NCI-H774 (cell line): ENCODE measurements around the gene PLA2G2F.

Source experiments
- DNase-seq: peaks from one replicate; lab custom pipeline; 2025; lab: John Stamatoyannopoulos, UW

Gene PLA2G2F

DNA sequence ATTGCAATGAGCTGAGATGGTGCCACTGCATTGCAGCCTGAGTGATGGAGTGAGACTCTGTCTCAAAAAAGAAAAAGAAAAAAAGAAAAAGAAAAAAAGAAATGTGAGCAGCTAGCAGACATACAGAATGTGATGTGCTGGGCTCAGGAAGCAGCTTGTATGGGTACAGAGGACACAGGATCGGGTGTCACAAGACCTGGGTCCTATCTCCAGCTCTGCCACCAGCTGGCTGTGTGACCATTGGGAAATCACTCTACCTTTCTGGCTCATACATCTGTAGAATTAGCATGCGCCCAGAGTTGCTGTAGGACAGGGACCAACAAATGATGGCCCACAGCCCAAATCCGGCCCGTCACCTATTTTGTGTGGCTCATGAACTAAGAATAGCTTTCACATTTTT lies 50.5 kb downstream of the PLA2G2F start:
- DNase-seq = no peak

DNA sequence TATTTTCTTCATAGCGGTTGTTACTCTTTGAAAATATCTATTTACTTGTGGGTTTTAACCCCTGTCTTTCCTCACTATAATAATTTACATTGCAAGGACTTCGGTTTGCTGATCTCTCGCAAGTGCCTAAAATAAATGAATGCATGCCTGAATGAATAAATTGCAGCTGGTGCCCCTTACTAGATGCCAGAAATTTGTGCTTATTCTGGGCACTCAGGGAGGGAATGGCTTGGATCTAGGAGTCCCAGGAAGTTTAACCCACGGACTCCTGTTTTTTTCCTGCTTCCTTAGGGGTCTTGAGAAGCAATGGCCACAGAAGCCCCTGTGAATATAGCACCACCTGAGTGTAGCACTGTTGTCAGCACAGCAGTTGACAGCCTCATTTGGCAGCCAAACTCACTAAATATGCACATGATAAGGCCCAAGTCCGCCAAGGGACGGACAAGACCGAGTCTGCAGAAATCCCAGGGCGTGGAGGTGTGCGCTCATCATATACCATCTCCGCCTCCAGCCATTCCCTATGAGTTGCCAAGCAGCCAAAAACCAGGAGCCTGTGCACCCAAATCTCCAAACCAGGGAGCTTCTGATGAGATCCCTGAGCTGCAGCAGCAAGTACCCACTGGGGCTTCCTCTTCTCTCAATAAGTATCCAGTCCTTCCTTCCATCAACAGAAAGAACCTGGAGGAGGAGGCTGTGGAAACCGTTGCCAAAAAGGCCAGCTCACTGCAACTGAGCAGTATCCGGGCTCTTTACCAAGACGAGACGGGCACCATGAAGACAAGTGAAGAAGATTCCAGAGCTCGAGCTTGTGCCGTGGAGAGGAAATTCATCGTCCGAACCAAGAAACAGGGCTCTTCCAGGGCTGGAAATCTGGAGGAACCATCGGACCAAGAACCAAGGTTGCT lies 51.4 kb downstream of the PLA2G2F start:
- DNase-seq = no peak

DNA sequence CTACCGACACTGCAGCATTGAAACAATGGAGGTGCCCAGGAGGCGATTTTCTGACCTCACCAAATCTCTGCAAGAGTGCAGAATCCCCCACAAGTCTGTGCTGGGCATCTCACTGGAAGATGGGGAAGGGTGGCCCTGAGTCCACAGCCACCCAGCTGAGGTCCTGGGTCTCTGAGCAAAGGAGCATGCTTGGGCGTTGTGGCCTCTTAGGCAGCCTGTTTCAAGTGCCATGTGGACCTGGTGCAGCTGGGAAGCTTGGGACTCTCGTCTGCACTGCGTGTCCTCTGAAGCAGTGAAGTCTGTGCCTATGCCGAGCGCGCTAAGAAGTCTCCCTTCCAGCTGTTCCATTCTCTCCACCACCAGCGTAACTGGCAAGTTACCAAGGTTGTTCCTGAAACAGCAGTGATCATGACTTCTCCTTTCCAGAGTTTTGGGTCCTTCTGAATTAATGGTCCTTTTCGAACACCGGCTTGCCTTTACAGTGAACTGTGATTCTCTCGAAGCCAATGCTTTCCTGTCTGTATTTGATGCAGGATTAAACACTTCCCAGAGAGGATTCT lies 52.2 kb downstream of the PLA2G2F start:
- DNase-seq = no peak

DNA sequence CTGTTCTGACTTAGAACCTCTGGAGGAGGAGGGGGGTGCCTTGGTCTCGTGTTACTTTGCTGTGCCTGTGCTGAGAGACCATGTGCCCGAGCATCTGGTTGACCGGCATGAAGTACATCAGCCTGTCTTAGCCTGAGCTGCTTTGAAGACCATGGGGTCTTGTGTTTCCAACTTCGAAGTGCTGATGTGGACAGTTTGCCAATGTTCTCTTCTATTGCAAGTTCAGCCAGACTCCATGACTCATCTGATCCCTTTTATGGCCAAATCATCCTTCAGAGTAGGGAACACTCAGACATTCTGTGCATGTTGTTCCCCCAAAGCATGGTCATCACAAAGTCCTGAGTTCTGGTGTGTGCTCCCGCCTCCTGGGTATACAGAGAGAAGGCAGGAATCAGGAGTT lies 53.2 kb downstream of the PLA2G2F start:
- DNase-seq = no peak

DNA sequence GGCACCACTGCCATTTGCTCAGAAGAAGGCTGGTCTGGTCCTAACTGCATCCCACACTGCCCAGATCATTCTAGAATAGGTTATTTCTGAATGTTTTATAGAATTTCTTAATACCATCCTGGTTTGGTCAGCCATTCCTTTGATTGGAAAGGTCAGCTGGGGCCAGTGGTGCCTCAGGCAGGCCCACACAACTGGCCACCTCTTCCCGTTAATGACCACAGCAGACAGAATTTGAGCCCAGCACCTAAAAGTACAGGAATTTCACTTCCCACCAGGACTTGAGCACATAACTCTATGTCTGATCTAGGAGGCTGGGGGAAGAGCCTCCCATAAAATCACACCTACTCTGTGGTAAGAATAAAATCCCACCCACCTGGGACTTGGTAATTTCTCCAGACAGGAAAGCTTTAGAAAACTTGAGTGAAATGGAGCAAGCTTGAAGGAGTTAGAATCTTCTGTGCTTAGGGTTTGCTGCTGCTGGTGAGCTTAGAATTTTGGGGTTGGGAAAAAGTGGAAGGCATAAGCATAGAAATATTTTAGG lies 53.8 kb downstream of the PLA2G2F start:
- DNase-seq = no peak

DNA sequence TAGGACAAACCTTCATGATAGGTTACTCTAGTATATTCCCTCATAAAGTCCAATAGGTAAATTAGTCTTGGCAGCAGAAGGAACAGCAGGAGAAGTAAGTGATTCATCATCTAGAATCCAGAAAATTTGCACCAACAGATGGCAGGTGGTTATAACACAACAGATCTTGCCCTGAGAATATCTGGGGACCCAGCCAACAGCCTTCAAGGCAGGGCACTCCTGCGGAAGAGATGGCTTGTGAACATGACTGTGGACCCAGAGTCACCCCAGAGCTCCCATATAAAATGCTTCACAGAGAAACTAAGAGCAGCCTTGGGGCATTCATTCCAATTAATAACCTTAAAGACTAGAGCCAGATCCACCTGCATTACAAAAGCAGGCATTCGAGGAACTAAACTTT lies 55.1 kb downstream of the PLA2G2F start:
- DNase-seq = no peak

DNA sequence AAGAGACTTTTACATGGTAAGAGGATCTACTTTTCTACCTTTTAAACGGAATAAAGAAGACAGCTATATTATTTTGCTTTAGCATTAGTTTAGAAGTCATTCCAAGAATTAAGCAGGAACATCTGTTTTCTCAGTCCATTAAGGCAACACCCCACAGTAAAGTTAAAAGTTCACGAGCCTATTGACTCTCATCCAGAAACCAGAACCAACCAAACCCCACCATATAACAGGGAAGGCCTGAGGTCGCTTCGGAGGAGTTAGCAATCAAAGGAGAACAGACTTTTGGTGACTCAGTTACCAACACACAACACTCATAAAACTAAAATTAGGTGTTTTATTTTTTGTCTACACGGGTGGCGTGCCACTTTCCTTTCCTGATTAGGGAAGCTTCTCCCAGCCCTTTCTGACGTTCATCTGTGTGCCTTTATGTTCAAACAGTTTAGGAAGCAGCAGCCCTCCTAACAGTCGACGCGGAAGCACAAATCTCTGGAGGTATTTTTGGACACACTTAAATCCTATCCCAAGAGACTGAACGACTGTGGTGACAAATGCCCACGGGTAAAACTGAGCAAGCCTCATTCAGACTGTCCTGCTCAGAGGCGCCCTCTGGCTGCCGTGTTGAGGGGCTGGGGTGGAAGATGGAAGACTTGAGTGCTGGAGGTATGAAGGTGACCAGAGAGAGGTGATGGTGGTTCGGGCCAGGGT lies 55.8 kb downstream of the PLA2G2F start:
- DNase-seq = no peak

DNA sequence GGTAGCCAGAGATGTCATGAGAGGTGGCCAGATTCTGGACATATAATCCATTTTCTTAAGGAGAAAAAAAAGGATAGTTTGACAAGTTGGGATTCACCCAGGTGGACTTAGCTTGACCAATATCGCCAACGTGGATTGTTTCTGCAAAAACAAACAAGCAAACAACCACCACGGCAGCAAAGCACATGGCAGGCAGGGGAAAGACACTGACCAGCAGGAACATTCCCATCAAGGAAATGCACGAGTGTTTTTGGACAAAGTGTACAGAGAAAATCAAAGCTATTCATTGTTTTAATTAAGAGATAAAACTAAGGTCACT lies 56.3 kb downstream of the PLA2G2F start:
- DNase-seq = no peak

DNA sequence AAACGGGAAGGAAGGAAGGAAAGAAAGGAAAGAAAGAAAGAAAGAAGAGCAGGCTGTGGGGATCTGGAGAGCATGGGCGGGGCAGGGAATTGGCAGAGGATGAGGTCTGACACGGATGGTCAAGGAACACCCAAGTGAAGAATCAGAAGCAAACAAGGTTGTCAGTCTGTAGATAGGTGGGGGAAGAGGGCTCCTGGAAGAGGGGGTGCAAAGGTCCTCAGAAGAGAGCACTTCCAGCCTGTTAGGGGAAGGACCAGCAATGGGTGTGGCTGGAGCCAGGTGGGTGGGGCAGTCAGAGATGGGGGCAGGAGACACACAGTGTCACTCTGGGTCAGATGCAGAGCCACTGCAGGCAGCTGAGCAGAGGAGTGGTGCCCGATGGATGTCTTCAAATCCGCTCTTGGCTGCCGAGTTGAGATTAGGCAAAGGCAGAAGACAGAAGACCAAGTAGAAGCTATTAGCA lies 58.2 kb downstream of the PLA2G2F start:
- no peak for DNase-seq

DNA sequence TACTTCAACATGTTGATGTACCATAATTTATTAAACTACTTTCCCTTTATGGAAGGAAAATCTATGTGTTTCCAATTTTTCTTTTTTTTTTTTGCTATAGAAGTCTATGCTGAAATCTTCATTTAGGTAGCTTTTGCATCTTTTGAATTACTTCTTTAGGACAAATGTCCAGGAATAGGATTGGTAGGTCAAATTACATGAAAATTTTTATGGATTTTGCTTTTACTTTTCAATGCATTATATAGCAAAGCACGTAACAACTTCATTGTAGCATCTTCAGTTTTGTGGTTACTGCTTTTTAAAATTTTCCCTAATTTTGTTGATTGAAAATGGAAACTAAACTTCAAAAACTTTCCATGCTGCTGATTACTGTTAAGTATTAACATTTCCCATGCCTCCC lies 59.2 kb downstream of the PLA2G2F start:
- no peak for DNase-seq

DNA sequence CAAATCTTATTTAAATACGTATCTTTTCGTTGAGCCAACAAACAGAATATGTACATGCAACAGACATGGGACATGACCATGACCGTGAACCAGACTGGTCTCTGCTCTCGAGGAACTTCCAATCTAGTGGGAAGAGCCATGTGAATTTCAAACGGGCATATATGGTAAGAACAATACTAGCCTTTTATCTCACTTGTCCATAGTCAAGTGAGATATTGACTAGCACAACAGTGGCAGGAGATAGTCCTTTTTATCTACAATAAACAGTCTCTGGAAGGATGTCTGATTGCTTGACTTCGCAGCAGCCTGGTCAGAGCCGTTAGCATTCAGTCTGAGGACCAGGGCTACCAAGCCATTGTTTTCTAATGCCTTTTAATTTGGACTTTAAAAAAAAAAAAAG lies 59.8 kb downstream of the PLA2G2F start:
- no peak for DNase-seq

DNA sequence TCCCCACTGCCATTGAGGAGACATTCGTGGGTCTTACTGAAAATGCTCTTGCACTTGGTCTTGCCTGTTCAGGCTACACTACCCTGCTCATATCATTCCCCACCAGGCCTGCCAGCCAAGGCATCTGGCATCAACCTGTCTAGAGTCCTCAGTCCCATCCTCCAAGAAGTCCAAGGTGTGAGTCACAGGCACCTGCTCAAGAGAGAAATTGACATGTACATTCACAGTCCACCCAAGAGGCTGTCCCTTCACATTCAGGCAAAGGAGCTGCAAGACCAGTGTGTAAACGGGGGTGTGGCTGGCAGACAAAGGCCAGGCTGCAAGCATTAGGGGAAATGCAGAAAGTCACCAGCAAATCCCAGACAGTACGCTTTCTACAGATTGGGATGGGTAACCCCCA lies 60.3 kb downstream of the PLA2G2F start:
- DNase-seq = no peak

DNA sequence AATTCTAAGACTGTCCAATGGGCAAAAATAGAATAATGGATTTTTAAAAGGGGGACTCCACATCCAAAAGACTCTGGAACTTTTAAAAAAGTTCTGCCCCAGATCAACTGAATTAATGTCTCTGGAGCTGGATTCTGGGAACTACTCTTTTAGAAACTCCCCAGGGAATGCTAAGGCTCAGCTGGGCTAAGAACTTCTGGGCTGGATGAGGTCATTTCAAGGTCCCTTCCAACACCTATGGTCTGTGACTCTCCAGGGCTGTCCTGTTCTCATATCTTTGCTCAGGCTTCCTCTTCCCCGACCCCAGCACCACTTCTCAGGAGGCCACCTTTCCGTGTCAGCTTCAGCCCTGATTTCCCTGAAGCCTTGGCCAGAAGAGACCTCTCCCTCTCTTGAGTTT lies 60.7 kb downstream of the PLA2G2F start:
- no peak for DNase-seq
